ENCODE data around the gene GID4. TPM values are rescaled to one million over a fixed set of nuclear protein-coding genes. Genes with fewer than 3 reads are reported as not detected.

Gene GID4
- total and polyA plus RNA-seq, 3 experiments from 2014 or later = 8.5 to 11.1 (median 9.8) TPM

DNA sequence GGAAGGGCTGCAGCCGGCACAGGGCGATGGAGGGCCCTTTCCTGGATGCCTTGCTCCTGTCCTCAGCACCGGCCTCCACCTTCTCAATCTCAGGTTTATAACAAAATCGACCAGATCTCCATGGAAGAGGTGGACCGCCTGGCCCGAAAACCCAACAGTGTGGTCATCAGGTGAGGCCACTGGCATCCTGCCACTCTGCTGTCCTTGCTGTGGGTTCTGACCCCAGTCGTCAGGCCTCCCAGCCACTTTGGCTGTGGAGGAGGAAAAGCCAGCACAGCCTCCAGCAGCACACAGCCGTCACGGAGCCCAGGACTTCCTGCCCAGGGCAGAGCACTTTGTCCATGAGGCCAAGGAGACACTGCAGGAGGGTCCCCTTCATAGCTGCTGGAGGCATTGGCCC is 62.6 kb downstream of the GID4 start:
- peak overlapping the region in 1 of 8 donors; percentile 5 for H3K27ac Mint-ChIP-seq
- peaks cover 0 to 86% (median 2%) of the 10 kb centered on the region in 3 donors for H3K36me3 Mint-ChIP-seq
- Histone ChIP-seq H3K9me3 (ENCODE audit: low read length) (no peaks in the 10 kb centered on the region), H3K27ac (ENCODE audit: low read depth, low read length) (no peak overlapping the region), H3K4me1 (ENCODE audit: insufficient read depth, low read length) (no peaks in the 10 kb centered on the region), H3K36me3 (ENCODE audit: insufficient read depth, low read length) (peaks cover 10% of the 10 kb centered on the region), H3K4me3 (ENCODE audit: low read length) (no peak overlapping the region), H3K27me3 (ENCODE audit: insufficient read depth, low read length, poor library complexity, severe bottlenecking) (no peaks in the 10 kb centered on the region)
- H3K4me1 Mint-ChIP-seq = peaks cover 0 to 2% (median 0%) of the 10 kb centered on the region in 3 donors
- ChIA-PET CTCF (no interaction called here), POLR2A (no interaction called here)
- no peak for DNase-seq
- H3K9me3 Mint-ChIP-seq = no peaks in the 10 kb centered on the region
- no peaks in the 10 kb centered on the region for H3K27me3 Mint-ChIP-seq
- no peak overlapping the region for H3K4me3 Mint-ChIP-seq

DNA sequence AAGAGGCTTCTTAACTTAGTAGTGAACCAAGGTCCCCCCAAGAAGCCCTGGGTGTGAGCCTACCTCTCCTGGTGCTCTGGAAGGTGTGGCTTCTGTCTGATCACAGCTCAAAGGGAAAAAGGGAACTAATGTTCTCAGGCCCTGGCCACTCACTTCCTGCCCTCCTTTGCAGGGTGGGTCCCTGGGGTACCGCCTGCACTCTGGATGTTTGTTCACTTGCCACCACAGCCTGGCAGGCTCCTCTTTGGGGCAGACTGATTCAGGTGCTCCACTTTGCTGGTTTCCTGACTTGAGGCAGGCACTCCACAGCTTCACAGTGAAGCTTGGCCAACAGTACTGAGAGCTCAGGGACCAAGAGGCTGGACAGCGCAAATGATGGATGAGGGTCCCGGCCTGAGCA is 63.4 kb downstream of the GID4 start:
- H3K36me3 ChIP-seq (ENCODE audit: insufficient read depth, low read length) = peaks cover 5% of the 10 kb centered on the region
- POLR2A ChIA-PET = no interaction called here

DNA sequence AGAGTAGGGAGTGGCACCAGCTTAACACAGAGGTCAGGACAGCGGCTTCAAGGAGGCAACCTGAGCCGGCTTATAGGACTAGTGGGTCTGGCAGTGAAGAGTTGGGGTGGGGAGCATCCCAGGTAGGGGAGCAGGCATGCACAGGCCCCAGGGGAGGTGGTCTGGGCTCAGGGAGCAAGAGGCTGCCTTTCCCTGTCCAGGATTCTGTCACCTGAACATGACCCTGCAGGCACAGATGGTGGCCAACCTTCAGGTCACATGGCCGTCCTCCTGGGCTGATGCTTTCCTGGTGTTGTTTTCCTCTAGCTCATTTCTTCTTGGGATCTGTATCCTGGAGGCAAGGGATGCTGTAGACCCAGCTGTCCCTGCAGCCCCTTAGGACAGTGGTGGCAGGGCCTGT is 65.8 kb downstream of the GID4 start:
- Mint-ChIP-seq H3K4me1 (no peaks in the 10 kb centered on the region), H3K27me3 (no peaks in the 10 kb centered on the region), H3K4me3 (no peak overlapping the region), H3K9me3 (no peaks in the 10 kb centered on the region), H3K36me3 (peaks cover 0 to 64% (median 0%) of the 10 kb centered on the region in 3 donors), H3K27ac (peak overlapping the region in 1 of 8 donors; percentile 57)
- no peak overlapping the region for H3K4me3 ChIP-seq (ENCODE audit: low read length)
- DNase-seq = no peak
- POLR2A ChIA-PET = no interaction called here
- H3K9me3 ChIP-seq (ENCODE audit: low read length) = no peaks in the 10 kb centered on the region
- no peaks in the 10 kb centered on the region for H3K36me3 ChIP-seq (ENCODE audit: insufficient read depth, low read length)
- CTCF ChIA-PET = no interaction called here
- no peak overlapping the region for H3K27ac ChIP-seq (ENCODE audit: low read depth, low read length)
- H3K4me1 ChIP-seq (ENCODE audit: insufficient read depth, low read length) = no peaks in the 10 kb centered on the region
- no peaks in the 10 kb centered on the region for H3K27me3 ChIP-seq (ENCODE audit: insufficient read depth, low read length, poor library complexity, severe bottlenecking)

More for the DNA sequence above, 63.4 kb downstream of the GID4 start:
- Histone ChIP-seq H3K9me3 (ENCODE audit: low read length) (no peaks in the 10 kb centered on the region), H3K4me3 (ENCODE audit: low read length) (no peak overlapping the region), H3K27me3 (ENCODE audit: insufficient read depth, low read length, poor library complexity, severe bottlenecking) (no peaks in the 10 kb centered on the region), H3K27ac (ENCODE audit: low read depth, low read length) (no peak overlapping the region), H3K4me1 (ENCODE audit: insufficient read depth, low read length) (no peaks in the 10 kb centered on the region)
- peaks cover 0 to 83% (median 2%) of the 10 kb centered on the region in 3 donors for H3K36me3 Mint-ChIP-seq
- CTCF ChIA-PET = no interaction called here
- no peaks in the 10 kb centered on the region for H3K27me3 Mint-ChIP-seq
- H3K27ac Mint-ChIP-seq = peak overlapping the region in 1 of 8 donors; percentile 54
- no peaks in the 10 kb centered on the region for H3K4me1 Mint-ChIP-seq
- no peak overlapping the region for H3K4me3 Mint-ChIP-seq
- no peak for DNase-seq
- H3K9me3 Mint-ChIP-seq = no peaks in the 10 kb centered on the region

DNA sequence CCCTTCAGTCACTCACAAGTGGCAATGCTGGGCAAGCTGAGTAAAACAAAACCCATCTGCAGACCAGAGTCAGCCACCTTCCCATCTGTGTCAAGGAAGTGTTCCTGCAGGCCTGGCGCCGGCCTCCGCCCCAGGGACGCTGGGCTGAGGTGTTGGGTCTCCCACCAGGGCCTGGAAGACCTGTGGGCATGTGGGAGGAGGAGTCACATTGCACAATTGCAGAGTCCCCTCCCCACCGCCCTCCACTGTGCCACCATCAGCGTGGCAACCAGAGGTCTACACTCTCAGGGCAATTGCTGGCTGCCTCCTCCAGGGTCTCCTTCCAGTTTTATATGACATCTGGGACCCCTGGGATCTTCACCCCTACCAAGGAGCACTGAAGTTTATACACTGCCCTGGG is 66.4 kb downstream of the GID4 start:
- Mint-ChIP-seq H3K4me3 (no peak overlapping the region), H3K9me3 (no peaks in the 10 kb centered on the region)
- POLR2A ChIA-PET = no interaction called here

DNA sequence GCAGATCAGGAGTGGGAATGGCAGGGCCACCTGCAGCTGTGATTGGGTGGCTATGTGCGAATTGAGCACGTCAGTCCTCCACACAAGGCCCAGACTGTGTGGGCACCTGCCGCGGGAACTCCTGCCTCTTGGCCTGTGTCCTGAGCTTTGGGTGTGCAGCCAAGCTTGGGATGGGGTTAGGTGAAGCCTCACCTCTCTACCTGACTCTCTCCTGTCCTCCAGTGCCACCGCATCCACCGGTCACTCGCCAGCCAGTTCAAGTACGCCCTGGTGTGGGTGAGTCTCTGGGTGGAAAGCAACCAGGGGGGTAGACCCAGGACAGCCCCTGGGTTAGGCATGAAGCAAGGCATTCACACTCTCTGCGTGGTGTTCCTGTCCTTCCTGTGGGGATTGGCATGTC is 67.0 kb downstream of the GID4 start:
- Mint-ChIP-seq H3K4me3 (no peak overlapping the region), H3K4me1 (no peaks in the 10 kb centered on the region), H3K27me3 (no peaks in the 10 kb centered on the region), H3K36me3 (peaks cover 0 to 52% (median 0%) of the 10 kb centered on the region in 3 donors), H3K9me3 (no peaks in the 10 kb centered on the region), H3K27ac (no peak overlapping the region)
- H3K4me3 ChIP-seq (ENCODE audit: low read length) = no peak overlapping the region
- no peaks in the 10 kb centered on the region for H3K4me1 ChIP-seq (ENCODE audit: insufficient read depth, low read length)
- DNase-seq = no peak
- H3K9me3 ChIP-seq (ENCODE audit: low read length) = no peaks in the 10 kb centered on the region
- ChIA-PET CTCF (no interaction called here), POLR2A (no interaction called here)
- H3K36me3 ChIP-seq (ENCODE audit: insufficient read depth, low read length) = no peaks in the 10 kb centered on the region
- no peak overlapping the region for H3K27ac ChIP-seq (ENCODE audit: low read depth, low read length)
- no peaks in the 10 kb centered on the region for H3K27me3 ChIP-seq (ENCODE audit: insufficient read depth, low read length, poor library complexity, severe bottlenecking)

More for the DNA sequence above, 66.4 kb downstream of the GID4 start:
- H3K36me3 Mint-ChIP-seq = peaks cover 0 to 58% (median 0%) of the 10 kb centered on the region in 3 donors
- H3K4me1 Mint-ChIP-seq = no peaks in the 10 kb centered on the region
- no peak for DNase-seq
- Histone ChIP-seq H3K36me3 (ENCODE audit: insufficient read depth, low read length) (no peaks in the 10 kb centered on the region), H3K4me3 (ENCODE audit: low read length) (no peak overlapping the region), H3K4me1 (ENCODE audit: insufficient read depth, low read length) (no peaks in the 10 kb centered on the region), H3K9me3 (ENCODE audit: low read length) (no peaks in the 10 kb centered on the region), H3K27me3 (ENCODE audit: insufficient read depth, low read length, poor library complexity, severe bottlenecking) (no peaks in the 10 kb centered on the region), H3K27ac (ENCODE audit: low read depth, low read length) (no peak overlapping the region)
- H3K27ac Mint-ChIP-seq = no peak overlapping the region
- no peaks in the 10 kb centered on the region for H3K27me3 Mint-ChIP-seq
- CTCF ChIA-PET = no interaction called here

DNA sequence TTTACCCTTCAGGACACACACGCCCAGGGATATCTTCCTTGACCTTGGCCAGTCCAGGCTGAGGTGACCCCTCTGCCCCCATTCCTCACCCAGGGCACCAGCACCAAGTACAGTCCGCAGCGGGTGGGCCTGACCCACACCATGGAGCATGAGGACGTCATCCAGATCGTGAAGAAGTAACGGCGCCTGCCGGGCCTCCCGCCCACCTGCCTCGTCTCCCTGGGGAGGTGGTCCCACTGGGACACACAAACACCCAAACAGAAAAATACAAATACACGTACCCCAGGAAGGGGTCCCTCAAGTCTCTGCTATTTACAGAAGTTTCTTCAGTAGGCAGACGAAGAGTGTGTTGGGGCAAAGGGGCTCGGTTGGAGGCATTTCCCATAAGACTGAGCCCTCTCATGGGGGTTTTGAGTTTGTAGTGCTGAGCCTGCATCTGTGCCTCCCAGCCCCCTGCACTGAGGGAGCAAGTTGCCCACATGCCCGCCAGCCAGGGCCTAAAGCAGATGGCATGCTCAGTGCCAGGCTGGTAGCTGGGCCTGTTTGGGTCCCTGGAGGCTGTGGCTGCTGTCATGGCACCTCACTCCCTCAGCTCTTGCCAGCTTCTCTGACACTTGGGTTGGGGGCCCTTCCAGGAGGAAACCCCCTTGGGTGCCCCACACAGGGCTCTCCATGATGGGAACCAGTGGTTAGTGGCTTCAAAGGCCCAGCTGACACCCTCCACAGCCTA is 68.0 kb downstream of the GID4 start:
- peak overlapping the region in 1 of 8 donors; percentile 36 for H3K27ac Mint-ChIP-seq
- ChIA-PET CTCF (no interaction called here), POLR2A (no interaction called here)
- H3K9me3 Mint-ChIP-seq = no peaks in the 10 kb centered on the region
- H3K4me1 Mint-ChIP-seq = no peaks in the 10 kb centered on the region
- H3K4me1 ChIP-seq (ENCODE audit: insufficient read depth, low read length) = no peaks in the 10 kb centered on the region
- H3K36me3 Mint-ChIP-seq = peaks cover 0 to 42% (median 0%) of the 10 kb centered on the region in 3 donors
- no peak for DNase-seq
- no peak overlapping the region for H3K4me3 ChIP-seq (ENCODE audit: low read length)
- no peaks in the 10 kb centered on the region for H3K27me3 ChIP-seq (ENCODE audit: insufficient read depth, low read length, poor library complexity, severe bottlenecking)
- no peaks in the 10 kb centered on the region for H3K36me3 ChIP-seq (ENCODE audit: insufficient read depth, low read length)
- no peak overlapping the region for H3K27ac ChIP-seq (ENCODE audit: low read depth, low read length)
- no peak overlapping the region for H3K4me3 Mint-ChIP-seq
- H3K27me3 Mint-ChIP-seq = no peaks in the 10 kb centered on the region
- no peaks in the 10 kb centered on the region for H3K9me3 ChIP-seq (ENCODE audit: low read length)

DNA sequence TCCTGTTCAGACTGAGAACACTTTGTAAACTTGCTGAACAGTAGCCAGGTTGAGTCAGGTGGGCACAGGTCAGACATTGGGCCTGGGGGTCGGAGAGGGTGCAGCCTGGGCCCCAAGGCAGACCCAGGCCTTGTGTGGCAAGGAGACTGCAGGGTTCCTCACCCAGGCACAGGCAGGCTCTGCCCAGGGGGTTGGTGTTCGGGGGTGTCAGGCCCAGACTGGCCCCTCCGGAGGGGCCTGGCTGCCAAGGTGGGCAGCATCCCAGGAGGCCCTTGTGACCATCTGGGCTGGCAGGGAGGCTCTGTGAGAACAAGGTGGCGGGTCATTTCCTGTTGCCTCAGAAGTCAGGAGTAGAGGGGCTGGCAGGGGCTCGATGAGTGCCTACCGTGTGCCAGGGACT is 68.8 kb downstream of the GID4 start:
- Histone ChIP-seq H3K36me3 (ENCODE audit: insufficient read depth, low read length) (no peaks in the 10 kb centered on the region), H3K4me3 (ENCODE audit: low read length) (no peak overlapping the region), H3K9me3 (ENCODE audit: low read length) (no peaks in the 10 kb centered on the region), H3K27ac (ENCODE audit: low read depth, low read length) (no peak overlapping the region), H3K4me1 (ENCODE audit: insufficient read depth, low read length) (no peaks in the 10 kb centered on the region), H3K27me3 (ENCODE audit: insufficient read depth, low read length, poor library complexity, severe bottlenecking) (no peaks in the 10 kb centered on the region)
- peaks cover 0 to 40% (median 0%) of the 10 kb centered on the region in 3 donors for H3K36me3 Mint-ChIP-seq
- no peak overlapping the region for H3K27ac Mint-ChIP-seq
- no peaks in the 10 kb centered on the region for H3K27me3 Mint-ChIP-seq
- ChIA-PET POLR2A (no interaction called here), CTCF (no interaction called here)
- DNase-seq = no peak
- H3K9me3 Mint-ChIP-seq = no peaks in the 10 kb centered on the region
- H3K4me3 Mint-ChIP-seq = no peak overlapping the region
- H3K4me1 Mint-ChIP-seq = no peaks in the 10 kb centered on the region

DNA sequence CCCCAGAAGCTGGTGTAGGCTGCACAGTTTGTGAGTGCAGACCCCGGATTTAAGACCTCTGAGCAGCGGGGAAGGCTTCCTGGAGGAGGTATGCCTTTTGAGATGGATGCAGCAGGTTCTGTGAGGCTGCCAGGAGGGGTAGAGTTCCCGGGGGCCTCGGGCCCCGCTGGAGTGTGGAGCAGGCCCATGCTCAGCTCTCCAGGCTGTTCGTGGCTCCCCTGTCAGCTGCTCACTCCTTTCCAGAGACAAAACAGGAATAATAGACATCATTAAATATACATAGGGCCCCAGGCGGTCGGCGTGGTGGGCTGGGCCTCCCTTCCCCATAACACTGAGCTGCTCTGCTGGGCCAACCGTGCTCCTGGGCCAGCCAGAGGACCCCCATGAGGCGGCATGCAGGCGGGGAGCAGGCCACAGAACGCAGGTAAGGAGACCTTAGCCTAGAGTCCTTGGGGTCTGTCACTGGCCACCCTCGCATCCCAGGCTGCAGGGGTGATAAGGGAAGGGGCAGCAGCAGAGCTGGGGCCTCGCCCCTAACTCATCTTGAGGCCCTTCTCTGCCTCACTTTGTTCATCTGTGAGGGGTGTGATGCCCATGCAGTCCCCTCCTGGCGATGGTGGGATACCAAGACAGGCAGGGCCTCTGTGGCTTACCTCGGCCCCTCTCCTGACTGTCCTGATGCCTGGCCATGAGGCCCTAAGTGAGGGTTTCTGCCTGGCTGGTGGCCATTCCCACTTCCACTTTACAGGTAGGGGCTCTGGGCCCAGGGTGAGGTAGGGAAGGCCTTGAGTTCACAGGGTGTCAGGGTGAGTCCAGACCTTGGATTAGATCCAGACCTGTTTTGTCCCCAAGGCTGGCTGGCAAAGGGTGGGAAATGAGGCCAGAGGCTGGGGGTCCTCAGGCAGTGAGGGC is 69.4 kb downstream of the GID4 start, which contains the start of gene MYO15A:
Gene MYO15A, plus strand, starts transcription at position 356 of the 912 bp plus-strand sequence. CDS start 10,045 bp downstream, outside the sequence.
- DNase-seq = no peak
- Histone ChIP-seq H3K27ac (ENCODE audit: low read depth, low read length) (no peak within 1 kb of the TSS), H3K9me3 (ENCODE audit: low read length) (no peaks in the 10 kb centered on the region), H3K4me1 (ENCODE audit: insufficient read depth, low read length) (no peaks in the 10 kb centered on the region), H3K4me3 (ENCODE audit: low read length) (no peak within 1 kb of the TSS), H3K36me3 (ENCODE audit: insufficient read depth, low read length) (no peaks in the 10 kb centered on the region), H3K27me3 (ENCODE audit: insufficient read depth, low read length, poor library complexity, severe bottlenecking) (no peaks in the 10 kb centered on the region)
- ChIA-PET CTCF (no interaction called here), POLR2A (no interaction called here)
- Mint-ChIP-seq H3K4me1 (no peaks in the 10 kb centered on the region), H3K27ac (peak within 1 kb of the TSS in 1 of 8 donors; percentile 70), H3K9me3 (no peaks in the 10 kb centered on the region), H3K4me3 (peak within 1 kb of the TSS in 1 of 7 donors; percentile 21), H3K27me3 (no peaks in the 10 kb centered on the region), H3K36me3 (peaks cover 0 to 34% (median 0%) of the 10 kb centered on the region in 3 donors)

Measured in CD8-positive, alpha-beta memory T cell (primary cell).